SK-N-SH treated with all-trans-retinoic acid at 6 μM for 48 hours (cell line): ENCODE measurements around the gene PRMT7.
A peak's percentile ranks its signal among the peaks of the same experiment; 100 is the strongest.

Source experiments
- ATAC-seq: fragments of 200-7000 bp; cut with Tn5 transposase; 3 replicates; pipeline ENCODE4 v1.9.1; 2020; ENCODE audit warnings: mild to moderate bottlenecking, moderate library complexity
- ARNTL ChIP-seq: fragments of 450-650 bp; formaldehyde crosslinking; IDR thresholded peaks from 2 replicates; pipeline ENCODE4 v1.5.0; 2020; ENCODE audit warnings: low read depth, mild to moderate bottlenecking, moderate library complexity, borderline replicate concordance
- BACH2 ChIP-seq: fragments of 250-450 bp; sonication (Bioruptor Pico); IDR thresholded peaks from 2 replicates; pipeline ENCODE4 v1.9.0; 2021; ENCODE audit warnings: mild to moderate bottlenecking, borderline replicate concordance
- CSDC2 ChIP-seq: fragments of 250-450 bp; sonication (Bioruptor Pico); IDR thresholded peaks from 2 replicates; pipeline ENCODE4 v1.5.0; 2020; ENCODE audit warnings: mild to moderate bottlenecking, moderate library complexity
- ESRRG ChIP-seq: fragments of 250-450 bp; sonication (Bioruptor Pico); IDR thresholded peaks from 2 replicates; pipeline ENCODE4 v1.6.1; 2021; ENCODE audit warnings: mild to moderate bottlenecking
- ISL1 ChIP-seq: fragments of 250-450 bp; sonication (Bioruptor Pico); IDR thresholded peaks from 2 replicates; pipeline ENCODE4 v2.1.2; 2022; ENCODE audit warnings: mild to moderate bottlenecking, moderate library complexity
- OSR1 ChIP-seq: fragments of 250-450 bp; sonication (Bioruptor Pico); IDR thresholded peaks from 2 replicates; pipeline ENCODE4 v1.8.0; 2022; ENCODE audit warnings: moderate library complexity, mild to moderate bottlenecking, inconsistent platforms
- PPARA ChIP-seq: fragments of 250-450 bp; sonication (Bioruptor Pico); IDR thresholded peaks from 2 replicates; pipeline ENCODE4 v1.5.0; 2020; ENCODE audit warnings: mild to moderate bottlenecking, borderline replicate concordance
- RARB ChIP-seq: fragments of 250-450 bp; sonication (Bioruptor Pico); IDR thresholded peaks from 2 replicates; pipeline ENCODE4 v1.8.0; 2021; ENCODE audit warnings: mild to moderate bottlenecking, moderate library complexity
- TCF4 ChIP-seq: fragments of 250-450 bp; sonication (Bioruptor Pico); IDR thresholded peaks from 2 replicates; pipeline ENCODE4 v1.8.0; 2021; ENCODE audit warnings: mild to moderate bottlenecking, moderate library complexity, borderline replicate concordance
- TOX ChIP-seq: fragments of 250-450 bp; sonication (Bioruptor Pico); IDR thresholded peaks from 2 replicates; pipeline ENCODE4 v1.8.0; 2021; ENCODE audit warnings: mild to moderate bottlenecking, moderate library complexity, borderline replicate concordance
- ZC3H10 ChIP-seq: fragments of 250-450 bp; sonication (Bioruptor Pico); IDR thresholded peaks from 2 replicates; pipeline ENCODE4 v1.5.1; 2021; ENCODE audit warnings: mild to moderate bottlenecking, moderate library complexity
- ZFP3 ChIP-seq: fragments of 250-450 bp; sonication (Bioruptor Pico); IDR thresholded peaks from 2 replicates; pipeline ENCODE4 v1.5.0; 2020; ENCODE audit warnings: mild to moderate bottlenecking, moderate library complexity
- ZFP30 ChIP-seq: fragments of 450-650 bp; formaldehyde crosslinking; IDR thresholded peaks from 2 replicates; pipeline ENCODE4 v1.5.0; 2022; ENCODE audit warnings: mild to moderate bottlenecking, moderate library complexity
- ZNF565 ChIP-seq: fragments of 450-650 bp; formaldehyde crosslinking; conservative IDR thresholded peaks from 2 replicates; pipeline ENCODE4 v1.5.0; 2020; ENCODE audit warnings: low read depth, mild to moderate bottlenecking, moderate library complexity
- ZNF70 ChIP-seq: fragments of 450-650 bp; formaldehyde crosslinking; IDR thresholded peaks from 2 replicates; pipeline ENCODE4 v1.5.0; 2020; ENCODE audit warnings: mild to moderate bottlenecking, moderate library complexity
- ZNF8 ChIP-seq: fragments of 450-650 bp; formaldehyde crosslinking; IDR thresholded peaks from 2 replicates; pipeline ENCODE4 v1.5.0; 2020; ENCODE audit warnings: mild to moderate bottlenecking, moderate library complexity
- TF ChIP-seq, protein P1 (sequence below): fragments of 250-450 bp; sonication (Bioruptor Pico); IDR thresholded peaks from 2 replicates; pipeline ENCODE4 v1.5.0; 2020; ENCODE audit warnings: mild to moderate bottlenecking, moderate library complexity
- TF ChIP-seq, protein P2 (sequence below): fragments of 250-450 bp; sonication (Bioruptor Pico); IDR thresholded peaks from 2 replicates; pipeline ENCODE4 v1.8.0; 2020; ENCODE audit warnings: mild to moderate bottlenecking, moderate library complexity, borderline replicate concordance
- TF ChIP-seq, protein P3 (sequence below): fragments of 250-450 bp; sonication (Bioruptor Pico); IDR thresholded peaks from 2 replicates; pipeline ENCODE4 v1.8.0; 2021; ENCODE audit warnings: low read depth, mild to moderate bottlenecking, moderate library complexity, borderline replicate concordance

The PRMT7 gene

DNA sequence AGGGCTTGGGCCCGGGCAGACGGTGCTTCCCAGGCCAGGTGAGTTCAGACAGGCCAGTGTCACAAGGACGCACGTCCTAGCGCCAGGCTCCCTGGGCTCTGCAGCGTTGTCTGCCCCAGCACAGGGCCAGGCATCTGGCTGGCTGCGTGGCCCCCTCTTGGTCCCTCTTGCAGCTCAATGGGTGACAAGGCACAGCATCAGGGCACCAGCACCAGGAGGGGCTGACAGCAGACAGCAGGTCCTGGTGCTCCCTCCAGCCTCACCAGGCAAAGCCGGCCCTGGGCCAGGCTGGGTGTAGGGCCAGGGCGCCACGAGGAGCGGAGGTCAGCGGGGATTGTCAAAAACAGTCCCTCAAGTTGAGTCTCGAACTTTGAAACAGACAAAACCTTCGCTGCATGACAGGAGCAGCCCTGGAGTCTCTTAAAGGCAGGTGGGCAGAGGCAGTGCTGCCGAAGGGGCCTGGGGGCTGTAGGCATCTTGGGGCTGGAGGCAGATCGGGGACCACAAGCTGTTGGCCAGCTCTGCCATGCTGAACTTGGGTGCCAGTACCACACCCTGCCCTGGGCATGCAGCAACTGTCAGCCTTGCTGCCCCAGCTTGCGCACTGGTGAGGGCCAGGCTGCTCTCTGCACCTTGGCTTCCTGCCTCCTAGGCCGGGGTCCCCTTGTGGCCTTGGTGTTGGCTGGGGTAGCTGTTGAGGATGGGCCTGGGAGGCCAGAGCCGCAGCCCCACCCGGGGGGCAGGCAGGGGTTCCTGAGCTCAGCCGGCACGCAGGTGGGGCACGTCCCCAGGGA is 48.8 kb downstream of the PRMT7 start:
- TF ChIP-seq ISL1 (CRISPR knock-in tag) (no peak), RARB (CRISPR knock-in tag) (no peak), ZC3H10 (CRISPR knock-in tag) (no peak), ZNF565 (CRISPR knock-in tag) (no peak), PPARA (CRISPR knock-in tag) (no peak), ESRRG (CRISPR knock-in tag) (no peak), BACH2 (CRISPR knock-in tag) (no peak), ZNF70 (CRISPR knock-in tag) (no peak), CSDC2 (no peak), TCF4 (CRISPR knock-in tag) (no peak), OSR1 (CRISPR knock-in tag) (no peak), ZFP30 (CRISPR knock-in tag) (no peak), ARNTL (CRISPR knock-in tag) (no peak), TOX (no peak)
- TF ChIP-seq, protein P1, sequence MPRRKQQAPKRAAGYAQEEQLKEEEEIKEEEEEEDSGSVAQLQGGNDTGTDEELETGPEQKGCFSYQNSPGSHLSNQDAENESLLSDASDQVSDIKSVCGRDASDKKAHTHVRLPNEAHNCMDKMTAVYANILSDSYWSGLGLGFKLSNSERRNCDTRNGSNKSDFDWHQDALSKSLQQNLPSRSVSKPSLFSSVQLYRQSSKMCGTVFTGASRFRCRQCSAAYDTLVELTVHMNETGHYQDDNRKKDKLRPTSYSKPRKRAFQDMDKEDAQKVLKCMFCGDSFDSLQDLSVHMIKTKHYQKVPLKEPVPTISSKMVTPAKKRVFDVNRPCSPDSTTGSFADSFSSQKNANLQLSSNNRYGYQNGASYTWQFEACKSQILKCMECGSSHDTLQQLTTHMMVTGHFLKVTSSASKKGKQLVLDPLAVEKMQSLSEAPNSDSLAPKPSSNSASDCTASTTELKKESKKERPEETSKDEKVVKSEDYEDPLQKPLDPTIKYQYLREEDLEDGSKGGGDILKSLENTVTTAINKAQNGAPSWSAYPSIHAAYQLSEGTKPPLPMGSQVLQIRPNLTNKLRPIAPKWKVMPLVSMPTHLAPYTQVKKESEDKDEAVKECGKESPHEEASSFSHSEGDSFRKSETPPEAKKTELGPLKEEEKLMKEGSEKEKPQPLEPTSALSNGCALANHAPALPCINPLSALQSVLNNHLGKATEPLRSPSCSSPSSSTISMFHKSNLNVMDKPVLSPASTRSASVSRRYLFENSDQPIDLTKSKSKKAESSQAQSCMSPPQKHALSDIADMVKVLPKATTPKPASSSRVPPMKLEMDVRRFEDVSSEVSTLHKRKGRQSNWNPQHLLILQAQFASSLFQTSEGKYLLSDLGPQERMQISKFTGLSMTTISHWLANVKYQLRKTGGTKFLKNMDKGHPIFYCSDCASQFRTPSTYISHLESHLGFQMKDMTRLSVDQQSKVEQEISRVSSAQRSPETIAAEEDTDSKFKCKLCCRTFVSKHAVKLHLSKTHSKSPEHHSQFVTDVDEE (CRISPR knock-in tag), result no peak
- TF ChIP-seq, protein P2, sequence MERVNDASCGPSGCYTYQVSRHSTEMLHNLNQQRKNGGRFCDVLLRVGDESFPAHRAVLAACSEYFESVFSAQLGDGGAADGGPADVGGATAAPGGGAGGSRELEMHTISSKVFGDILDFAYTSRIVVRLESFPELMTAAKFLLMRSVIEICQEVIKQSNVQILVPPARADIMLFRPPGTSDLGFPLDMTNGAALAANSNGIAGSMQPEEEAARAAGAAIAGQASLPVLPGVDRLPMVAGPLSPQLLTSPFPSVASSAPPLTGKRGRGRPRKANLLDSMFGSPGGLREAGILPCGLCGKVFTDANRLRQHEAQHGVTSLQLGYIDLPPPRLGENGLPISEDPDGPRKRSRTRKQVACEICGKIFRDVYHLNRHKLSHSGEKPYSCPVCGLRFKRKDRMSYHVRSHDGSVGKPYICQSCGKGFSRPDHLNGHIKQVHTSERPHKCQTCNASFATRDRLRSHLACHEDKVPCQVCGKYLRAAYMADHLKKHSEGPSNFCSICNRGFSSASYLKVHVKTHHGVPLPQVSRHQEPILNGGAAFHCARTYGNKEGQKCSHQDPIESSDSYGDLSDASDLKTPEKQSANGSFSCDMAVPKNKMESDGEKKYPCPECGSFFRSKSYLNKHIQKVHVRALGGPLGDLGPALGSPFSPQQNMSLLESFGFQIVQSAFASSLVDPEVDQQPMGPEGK (CRISPR knock-in tag), result no peak
- TF ChIP-seq, protein P3, sequence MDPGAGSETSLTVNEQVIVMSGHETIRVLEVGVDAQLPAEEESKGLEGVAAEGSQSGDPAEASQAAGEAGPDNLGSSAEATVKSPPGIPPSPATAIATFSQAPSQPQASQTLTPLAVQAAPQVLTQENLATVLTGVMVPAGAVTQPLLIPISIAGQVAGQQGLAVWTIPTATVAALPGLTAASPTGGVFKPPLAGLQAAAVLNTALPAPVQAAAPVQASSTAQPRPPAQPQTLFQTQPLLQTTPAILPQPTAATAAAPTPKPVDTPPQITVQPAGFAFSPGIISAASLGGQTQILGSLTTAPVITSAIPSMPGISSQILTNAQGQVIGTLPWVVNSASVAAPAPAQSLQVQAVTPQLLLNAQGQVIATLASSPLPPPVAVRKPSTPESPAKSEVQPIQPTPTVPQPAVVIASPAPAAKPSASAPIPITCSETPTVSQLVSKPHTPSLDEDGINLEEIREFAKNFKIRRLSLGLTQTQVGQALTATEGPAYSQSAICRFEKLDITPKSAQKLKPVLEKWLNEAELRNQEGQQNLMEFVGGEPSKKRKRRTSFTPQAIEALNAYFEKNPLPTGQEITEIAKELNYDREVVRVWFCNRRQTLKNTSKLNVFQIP (CRISPR knock-in tag), result no peak
- TF ChIP-seq, all 23 proteins: peak for 0
- ATAC-seq, result no peak

DNA sequence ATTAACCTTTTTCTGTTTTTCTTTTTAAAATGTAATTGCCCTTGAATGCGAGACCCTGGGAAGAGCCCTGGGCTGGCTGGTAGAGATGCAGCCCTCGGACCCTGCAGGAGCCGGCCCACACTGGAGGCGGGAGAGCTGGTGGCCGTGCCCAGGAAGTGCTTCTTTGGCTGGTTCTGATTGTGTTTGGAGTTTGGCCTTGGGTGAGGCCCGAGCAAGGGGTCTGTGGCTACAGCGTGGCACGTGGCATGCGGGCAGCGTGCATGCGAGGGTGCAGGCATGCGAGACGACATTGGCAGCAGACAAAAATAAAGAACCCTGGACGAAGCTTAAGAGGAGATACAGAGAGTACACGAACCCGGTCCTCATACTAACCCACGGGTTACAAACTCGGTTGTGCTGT is 49.7 kb downstream of the PRMT7 start:
- no peak for ATAC-seq
- TF ChIP-seq ZNF70 (CRISPR knock-in tag), result no peak
- no peak for TF ChIP-seq ZFP30 (CRISPR knock-in tag)
- no peak for TF ChIP-seq ZNF8
- no peak for TF ChIP-seq ISL1 (CRISPR knock-in tag)
- TF ChIP-seq TOX, result no peak

DNA sequence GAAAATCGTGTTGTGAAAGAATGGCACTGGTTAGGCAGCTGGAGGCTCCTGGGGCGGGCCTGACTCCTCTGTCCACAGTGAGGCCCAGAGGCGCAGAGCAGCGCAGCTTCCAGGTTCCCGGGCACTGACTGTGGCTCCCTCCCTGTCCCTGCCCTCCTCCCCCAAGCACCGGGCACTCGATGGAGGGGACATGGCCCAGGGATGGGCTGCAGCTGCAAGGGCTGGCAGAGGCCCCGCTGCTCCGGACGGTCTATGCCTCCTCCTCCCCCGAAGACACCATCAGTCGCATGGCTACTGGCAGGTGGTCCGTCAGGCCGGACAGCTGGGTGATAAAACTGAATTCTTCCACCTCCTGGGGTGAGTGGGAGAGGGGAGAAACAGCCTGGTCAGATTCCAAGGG is 50.1 kb downstream of the PRMT7 start:
- no peak for TF ChIP-seq TOX
- ATAC-seq, result no peak

DNA sequence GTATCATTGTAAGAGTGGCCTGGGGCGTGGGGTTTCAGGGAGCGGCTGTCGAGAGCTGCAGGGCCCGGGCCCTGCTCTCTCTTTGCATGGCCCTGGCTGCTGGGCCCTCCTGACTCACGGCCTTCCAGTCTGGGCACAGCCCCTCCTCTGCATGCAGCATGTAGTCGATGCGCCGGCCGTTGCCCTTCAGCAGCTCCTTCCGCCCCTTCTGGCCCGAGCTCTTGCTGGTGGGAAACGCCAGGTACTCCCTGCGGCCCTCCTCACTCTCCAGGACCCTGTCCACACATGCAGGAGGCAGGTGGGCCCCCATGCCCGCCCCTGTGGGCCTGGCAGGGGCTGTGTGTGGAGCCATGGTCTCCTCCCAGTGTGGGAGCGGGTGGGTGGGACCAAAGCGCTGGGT is 50.7 kb downstream of the PRMT7 start:
- TF ChIP-seq TCF4 (CRISPR knock-in tag) (no peak), ZNF70 (CRISPR knock-in tag) (no peak), TOX (no peak), ZFP3 (CRISPR knock-in tag) (no peak), ZNF8 (no peak), BACH2 (CRISPR knock-in tag) (no peak), ISL1 (CRISPR knock-in tag) (no peak), ARNTL (CRISPR knock-in tag) (no peak)
- 0 out of 3 replicates have a peak, but pooled peaks have one; percentile 3 for ATAC-seq

DNA sequence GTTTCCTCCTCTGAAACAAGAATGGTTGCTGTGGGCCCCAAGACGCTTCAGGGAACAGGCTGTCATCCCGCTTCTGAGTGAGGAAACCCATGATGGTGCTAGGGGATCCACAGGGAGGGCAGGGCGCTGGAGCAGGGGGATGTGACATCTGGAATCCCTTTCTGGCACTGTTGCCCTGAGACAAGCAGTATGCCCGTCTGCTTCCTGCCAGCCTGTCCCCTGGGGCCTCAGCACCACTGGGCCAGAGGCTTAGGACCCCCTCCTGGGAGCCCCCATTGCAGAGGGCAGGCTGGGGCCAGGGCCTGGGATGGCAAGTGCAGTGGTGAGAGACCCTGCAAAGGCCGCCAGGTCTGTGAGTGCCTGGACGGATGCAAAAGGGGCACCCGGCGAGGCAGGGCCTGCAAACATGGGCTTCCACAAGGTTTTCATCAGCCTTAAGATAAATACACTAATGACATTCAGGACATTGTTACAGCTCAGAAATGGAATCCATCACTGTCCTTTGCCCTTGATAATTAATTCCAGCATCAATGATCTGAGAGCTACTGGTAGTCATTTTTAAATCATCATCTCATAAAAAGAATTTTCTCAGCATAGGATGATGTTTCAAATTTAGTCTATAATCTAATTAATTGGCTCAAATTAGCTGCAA is 51.6 kb downstream of the PRMT7 start:
- TF ChIP-seq TOX, result no peak
- TF ChIP-seq TCF4 (CRISPR knock-in tag), result peak; percentile 89
- peak; percentile 38; the same call in 1 of the 2 replicates for TF ChIP-seq ISL1 (CRISPR knock-in tag)
- TF ChIP-seq, protein P1 (CRISPR knock-in tag), result peak; percentile 16; the same call in 1 of the 2 replicates
- ATAC-seq, result peak; percentile 21
